Measurements from ENCODE around the gene ASPM. TPM values are rescaled to one million over a fixed set of nuclear protein-coding genes. Genes with fewer than 3 reads are reported as not detected.
"Not testable (repeated sequence)": the region's sequence is repeated elsewhere in the genome, so short reads cannot be mapped to it uniquely, and the experiment has no call there.

The ASPM gene
- total RNA-seq, 1 donor from 2014 or later, result 12.3 TPM

DNA sequence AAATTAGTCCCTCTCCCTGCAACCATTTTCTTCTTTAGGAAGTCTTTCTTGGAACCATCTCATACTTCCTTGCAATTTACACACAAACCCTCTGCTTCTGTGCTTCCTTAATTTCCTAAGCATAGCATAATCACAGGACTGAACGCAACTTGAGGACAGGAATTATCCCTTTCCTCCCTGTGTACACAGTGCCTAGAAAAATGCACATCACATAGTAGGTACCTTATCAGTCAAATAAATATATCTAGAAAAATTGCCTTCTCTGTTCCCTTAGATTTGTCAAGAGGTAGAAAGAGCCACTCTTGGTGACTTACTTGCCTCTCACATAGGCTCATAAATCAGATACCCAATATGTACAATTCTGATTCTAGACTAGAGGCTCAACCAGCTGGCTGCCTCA, 4.9 kb downstream of the ASPM start:
- DNase-seq, result no peak

DNA sequence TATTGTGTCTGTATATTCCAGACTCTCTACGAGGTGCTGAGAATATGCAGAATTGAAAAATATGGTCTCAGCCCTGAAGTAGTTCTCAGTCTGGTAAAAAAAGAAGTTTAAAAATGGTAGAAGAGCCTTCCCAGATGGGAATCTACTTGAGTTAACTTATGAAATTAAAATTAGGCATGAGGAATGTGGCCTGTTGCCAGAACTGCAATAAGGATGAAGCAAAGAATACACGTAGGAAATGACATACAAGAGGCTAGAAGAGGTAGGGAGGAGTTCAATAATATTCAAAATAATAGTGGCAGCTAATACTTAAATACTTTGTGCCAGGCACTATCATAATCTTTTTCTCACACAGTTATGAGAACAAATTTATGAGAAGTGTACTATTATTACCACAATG, 6.3 kb downstream of the ASPM start:
- peak; percentile 52 for DNase-seq

DNA sequence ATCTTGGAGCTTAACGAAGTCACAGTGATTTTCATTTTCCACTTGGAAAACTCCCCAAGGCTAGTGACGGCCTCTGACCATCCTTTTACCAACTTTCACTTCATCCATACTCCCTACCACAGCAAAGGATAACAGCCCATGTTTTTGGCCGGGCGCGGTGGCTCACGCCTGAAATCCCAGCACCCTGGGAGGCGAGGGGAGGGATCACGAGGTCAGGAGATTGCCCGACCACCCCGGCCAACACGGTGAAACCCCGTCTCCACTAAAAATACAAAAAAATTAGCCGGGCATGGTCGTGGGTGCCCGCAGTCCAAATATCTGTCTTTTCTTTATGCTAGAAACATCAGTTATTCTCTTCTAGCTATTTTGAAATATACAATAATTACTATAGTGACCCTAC, 7.3 kb downstream of the ASPM start:
- no peak for DNase-seq

DNA sequence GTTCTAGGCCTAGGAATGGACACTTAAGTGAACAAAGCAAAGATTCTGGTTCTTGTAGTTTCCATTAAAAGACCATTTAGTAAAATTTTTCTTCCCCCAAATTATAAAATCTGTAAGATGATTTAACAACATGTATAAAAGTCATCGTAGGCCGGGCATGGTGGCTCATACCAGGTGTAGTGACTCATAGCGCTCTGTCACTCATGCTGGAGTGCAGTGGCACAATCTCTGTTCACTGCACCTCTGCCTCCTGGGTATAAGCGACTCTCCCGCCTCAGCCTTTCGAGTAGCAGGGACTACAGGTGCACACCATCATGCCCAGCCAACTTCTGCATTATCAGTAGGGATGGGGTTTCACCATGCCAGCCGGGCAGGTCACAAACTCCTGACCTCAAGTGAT, 9.1 kb downstream of the ASPM start:
- DNase-seq, result no peak

DNA sequence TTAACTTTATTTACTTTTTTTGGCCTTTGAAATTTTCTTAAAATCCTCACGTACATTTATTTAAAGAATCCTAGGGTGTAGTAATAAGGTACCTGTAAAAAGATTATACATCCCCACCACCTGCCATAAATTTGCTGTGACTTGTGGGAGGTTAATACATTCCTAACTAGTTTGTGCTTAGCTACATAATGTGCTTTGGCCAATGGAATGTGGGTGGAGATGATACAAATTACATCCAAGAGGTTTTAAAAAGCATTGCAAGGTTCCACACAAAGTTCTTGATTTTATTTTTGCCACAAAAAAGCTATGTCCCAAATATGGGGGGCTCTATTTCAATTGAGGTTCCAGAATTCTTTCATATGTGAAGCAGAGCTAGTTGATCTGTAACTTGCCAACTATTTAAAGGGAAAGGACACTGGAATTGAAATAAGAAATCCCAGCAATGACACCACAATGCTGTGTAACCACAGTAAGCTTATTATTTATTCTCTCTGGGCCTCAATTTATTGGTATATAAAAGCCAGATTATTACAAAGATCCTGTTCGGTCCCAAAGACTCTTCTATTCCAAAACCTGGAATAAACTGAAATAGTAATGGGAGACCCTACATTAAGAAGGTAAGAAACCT, 15.7 kb downstream of the ASPM start:
- no peak for DNase-seq

- DNase-seq, result no peak
These were observed 16.8 kb downstream of the ASPM start for GRCh38 chr1:197129698-197130097.

GRCh38 chr1:197127246-197127912, 19.1 kb downstream of the ASPM start:
- DNase-seq, result no peak

GRCh38 chr1:197126691-197127090, 19.8 kb downstream of the ASPM start:
- no peak for DNase-seq

DNA sequence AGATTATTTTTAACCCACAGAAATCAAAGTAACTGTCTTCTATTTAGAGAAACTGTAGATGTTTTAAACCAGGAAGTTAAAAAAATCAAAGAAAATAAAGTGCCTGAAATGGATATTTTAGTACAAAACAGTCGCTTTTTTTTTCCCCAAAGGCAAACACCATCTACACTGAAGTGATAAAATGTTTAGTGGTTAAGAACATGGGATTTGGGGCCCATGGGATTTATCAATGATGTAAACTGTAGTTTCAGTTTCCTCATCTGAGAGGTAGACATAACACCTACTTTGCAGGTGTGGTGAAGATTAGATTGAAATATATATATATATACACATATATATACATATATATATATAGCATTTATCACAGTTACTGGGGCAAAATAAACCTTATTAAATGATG, 22.1 kb downstream of the ASPM start:
- DNase-seq, result no peak

GRCh38 chr1:197116156-197116555, 30.3 kb downstream of the ASPM start:
- no peak for DNase-seq

DNA sequence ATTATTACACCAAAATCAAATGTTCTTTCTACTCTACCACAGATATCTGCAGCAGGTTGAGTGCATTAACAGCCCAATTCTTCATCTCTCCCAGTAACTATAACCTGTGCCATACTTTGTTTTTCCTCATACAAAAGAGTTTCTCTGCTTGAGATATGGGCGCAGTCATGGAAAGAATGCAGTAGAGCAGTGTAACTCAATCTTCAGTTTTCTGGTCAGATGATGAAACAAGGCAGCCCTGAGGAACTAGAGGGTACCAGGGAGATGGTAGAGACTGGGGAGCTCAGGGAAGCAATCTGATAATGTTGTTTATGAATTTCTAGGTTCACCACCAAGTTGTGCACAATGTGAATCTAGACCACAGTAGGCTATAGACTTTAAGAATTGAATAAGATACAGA, 39.6 kb downstream of the ASPM start:
- DNase-seq, result no peak

DNA sequence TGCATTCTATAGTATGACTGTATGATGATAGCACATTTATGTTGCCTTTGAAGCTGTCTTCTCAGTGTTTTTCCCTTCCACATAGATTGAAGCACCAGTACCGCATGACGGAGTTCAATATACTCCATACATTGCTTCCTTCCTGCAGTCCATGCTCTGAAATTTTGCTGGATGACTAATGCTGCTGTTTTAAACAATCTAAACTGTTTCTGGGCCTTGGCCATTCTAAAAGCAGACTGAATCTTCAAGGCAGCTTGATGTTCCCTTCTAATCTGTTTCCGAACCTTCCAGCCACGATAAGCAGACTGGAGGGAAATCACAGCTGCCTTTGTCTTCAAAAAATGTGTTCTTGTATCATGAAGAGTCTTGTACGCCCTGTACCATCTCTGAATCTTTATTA, 43.2 kb downstream of the ASPM start:
- peak; percentile 25 for DNase-seq

DNA sequence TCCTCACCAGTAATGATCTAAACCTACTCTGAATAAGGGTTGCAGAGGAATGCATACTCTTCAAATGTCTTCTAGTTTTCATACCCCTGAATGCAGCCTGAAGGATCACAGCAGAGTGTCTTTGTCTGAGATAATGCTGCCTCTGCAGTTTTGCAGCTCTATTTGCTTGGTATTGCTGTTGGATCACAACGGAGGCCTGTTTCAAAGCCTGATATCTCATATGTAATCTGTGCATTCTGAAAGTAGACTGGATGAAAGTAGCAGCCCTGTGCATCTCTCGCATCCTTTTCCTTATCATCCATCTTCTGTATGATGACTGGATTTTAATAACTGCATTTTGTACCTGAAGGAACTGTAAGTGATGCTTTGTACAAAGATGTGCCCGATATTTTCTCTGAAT, 44.5 kb downstream of the ASPM start:
- no peak for DNase-seq

DNA sequence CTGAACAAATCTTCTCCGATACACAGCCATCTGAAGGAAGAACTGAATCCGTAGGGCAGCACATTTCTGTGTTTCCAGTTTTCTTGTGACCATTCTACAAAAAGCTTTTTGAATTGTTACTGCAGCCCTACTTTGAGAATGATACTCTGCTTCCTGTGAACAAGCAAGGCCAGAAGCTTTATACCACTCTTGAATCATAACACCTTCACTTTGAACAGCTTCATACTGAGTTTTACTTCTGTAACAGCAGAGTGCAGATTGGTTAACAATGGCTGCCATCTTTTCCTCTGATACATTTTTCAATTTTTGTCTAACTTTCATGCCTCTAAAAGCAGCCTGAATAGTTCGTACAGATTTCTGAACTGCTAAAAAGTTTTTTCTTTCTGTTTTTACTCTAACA, 45.8 kb downstream of the ASPM start:
- no peak for DNase-seq

GRCh38 chr1:197099444-197099843, 47.0 kb downstream of the ASPM start:
- DNase-seq, result no peak

DNA sequence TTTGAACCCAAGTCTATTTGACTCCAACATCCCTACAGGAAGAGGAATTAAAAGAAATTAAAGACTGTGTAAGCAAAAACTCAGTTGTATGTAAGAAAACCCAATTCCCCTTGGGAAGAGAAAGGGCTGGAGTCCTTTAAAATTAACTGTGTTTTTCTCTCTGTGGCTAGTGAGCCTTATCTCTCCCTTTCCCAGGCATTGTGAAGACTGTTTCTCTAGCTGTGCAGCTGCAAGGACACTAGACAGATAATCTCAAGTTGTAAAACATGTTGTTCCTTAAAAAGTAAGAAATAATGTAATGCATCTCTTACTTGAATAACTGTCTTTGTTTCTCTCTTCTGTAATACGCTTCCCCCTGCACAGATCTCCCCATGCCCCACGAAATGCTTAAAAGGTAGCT, 49.5 kb downstream of the ASPM start:
- DNase-seq, result not testable (repeated sequence)

DNA sequence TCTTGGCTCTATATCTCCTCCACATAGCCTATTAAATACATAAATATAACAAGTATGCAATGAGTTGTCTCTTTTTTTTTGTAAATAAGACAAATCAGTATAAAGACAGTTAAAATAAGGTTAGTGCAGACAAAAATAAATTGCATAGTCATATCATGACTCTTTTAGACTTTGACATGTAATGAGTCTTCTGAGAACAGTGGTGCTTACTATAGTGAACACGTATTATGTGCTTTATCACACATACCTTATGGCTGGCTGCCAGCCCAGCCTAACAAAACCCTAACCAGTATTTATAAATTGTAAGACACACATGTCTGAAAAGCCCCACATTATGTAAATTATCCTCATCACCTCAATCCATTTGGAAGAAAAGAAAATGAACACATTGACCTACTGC, 50.3 kb downstream of the ASPM start:
- DNase-seq, result no peak

DNA sequence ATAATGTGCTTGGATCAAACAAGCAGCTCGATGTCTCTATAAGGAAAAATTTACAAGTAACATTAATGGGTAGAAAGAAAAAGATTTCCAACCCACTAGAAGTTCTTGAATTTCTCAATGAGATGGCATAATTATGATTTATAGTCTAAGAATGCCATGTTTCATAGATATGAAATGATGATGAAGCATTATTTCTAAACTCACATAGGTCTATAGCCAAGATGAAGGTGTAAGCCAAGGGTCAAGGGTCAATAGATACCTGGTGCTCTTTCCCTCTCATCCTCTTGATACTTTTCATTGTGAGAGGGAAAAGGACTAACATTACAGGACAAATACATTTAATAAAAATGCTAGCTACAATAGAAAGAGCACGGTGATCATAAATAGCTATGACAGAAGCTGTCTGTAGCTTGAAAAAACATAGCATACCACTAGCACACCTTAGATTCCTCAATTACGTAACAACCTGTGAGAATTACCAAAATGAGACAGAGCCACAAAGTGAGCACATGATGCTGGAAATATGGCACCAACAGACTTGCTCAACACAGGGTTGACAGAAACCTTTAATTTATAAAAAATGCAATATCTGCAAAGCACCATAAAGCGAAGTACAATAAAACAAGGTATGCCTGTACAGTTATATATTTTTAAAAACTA, 53.1 kb downstream of the ASPM start:
- DNase-seq, result no peak

DNA sequence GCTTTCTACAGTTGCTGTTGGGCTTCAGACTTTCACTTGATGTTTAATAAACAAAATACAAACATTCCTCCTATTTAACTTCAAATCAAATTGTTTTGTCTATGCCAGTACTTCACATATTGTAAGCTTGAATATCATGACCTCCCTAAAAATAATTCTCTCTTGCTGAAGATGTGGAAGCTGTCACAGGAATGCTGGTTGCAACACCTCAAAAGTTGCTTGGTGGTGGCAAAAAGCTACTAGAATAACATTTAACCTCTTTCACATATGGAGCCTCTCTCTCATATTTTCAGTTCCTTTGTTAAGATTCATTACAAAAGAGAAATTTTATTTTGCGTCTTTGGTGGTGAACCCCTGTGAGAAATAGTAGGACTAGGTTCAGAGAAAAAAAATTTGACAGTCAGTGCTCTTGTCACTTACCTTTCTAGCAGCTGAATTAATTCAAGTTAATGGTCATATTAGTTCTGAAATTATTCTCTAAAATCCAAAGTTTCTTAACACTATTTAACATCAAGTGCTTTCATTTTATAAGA, 53.9 kb downstream of the ASPM start:
- no peak for DNase-seq

- DNase-seq, result no peak
These were observed 63.0 kb downstream of the ASPM start for GRCh38 chr1:197083474-197083873.

DNA sequence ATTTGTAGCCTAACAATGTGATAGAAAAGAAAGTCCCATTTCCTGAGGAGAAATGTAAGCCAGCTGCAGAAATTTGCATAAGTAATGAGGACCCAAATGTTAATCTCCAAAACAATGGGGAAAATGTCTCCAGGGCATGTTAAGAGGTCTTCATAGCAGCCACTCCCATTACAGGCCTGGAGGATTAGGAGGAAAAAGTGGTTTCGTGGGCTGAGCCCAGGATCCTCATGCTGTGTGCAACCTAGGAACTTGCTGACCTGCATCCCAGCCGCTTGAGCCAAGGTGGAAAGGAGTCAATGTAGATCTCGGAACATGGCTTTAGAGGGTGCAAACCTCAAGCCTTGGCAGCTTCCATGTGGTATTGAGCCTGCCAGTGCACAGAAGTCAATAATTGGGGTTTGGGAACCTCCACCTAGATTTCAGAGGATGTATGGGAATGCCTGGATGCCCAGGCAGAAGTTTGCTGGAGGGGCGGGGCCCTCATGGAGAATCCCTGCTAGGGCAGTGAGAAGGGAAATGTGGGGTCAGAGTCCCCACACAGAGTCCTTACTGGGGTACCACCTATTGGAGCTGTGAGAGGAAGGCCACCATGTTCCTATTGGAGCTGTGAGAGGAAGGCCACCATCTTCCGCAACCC, 65.2 kb downstream of the ASPM start:
- DNase-seq, result no peak

DNA sequence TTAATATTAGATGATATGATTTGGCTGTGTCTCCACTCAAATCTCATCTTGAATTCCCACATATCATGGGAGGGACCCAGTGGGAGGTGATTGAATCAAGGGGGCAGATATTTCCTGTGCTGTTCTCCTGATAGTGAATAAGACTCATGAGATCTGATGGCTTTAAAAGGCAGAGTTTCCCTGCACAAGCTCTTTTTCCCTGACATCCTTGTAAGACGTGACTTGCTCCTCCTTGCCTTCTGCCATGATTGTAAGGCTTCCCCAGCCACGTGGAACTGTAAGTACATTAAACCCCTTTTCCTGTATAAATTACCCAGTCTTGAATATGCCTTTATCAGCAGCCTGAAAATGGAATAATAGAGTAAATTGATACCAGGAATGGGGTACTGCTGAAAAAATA, 66.1 kb downstream of the ASPM start:
- DNase-seq, result no peak

DNA sequence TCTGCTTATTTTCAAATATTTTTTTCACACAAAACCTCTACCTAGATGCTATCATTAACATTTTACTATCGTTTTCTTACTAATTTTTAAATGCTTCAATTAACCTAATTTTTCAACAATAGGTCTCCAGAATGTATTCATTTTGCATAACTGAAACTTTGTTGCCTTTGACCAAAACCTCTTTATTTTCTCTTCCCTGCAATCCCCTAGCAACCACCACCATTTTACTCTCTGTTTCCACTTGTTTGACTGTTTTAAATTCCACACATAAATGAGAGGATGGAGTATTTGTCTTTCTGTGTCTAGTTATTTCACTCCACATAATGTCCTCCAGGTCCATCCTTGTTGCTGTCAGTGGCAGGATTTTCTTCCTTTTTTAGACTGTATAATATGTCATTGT, 69.9 kb downstream of the ASPM start:
- DNase-seq, result no peak

- no peak for DNase-seq
These were observed 72.5 kb downstream of the ASPM start for GRCh38 chr1:197073978-197074377.

Measured in dermis blood vessel endothelial cell (primary cell).